ENCODE results near the gene KCNT1.

The KCNT1 gene

GRCh38 chr9:135701067-135701958 lies 672 bp upstream of the KCNT1 start:
- no peak for DNase-seq

- DNase-seq, result no peak
These were observed 1.7 kb downstream of the KCNT1 start for GRCh38 chr9:135703726-135704125.

- DNase-seq, result no peak
These were observed 2.5 kb downstream of the KCNT1 start for GRCh38 chr9:135704483-135704882.

- no peak for DNase-seq
These were observed 3.4 kb downstream of the KCNT1 start for GRCh38 chr9:135705376-135705775.

GRCh38 chr9:135706288-135706687 lies 4.3 kb downstream of the KCNT1 start:
- DNase-seq, result no peak

- DNase-seq, result no peak
These were observed 5.5 kb downstream of the KCNT1 start for GRCh38 chr9:135707252-135708138.

GRCh38 chr9:135708164-135708563 lies 6.2 kb downstream of the KCNT1 start:
- no peak for DNase-seq

- no peak for DNase-seq
These were observed 9.4 kb downstream of the KCNT1 start for GRCh38 chr9:135711391-135711790.

- DNase-seq, result no peak
These were observed 9.9 kb downstream of the KCNT1 start for GRCh38 chr9:135711881-135712280.

GRCh38 chr9:135712613-135713295 lies 10.8 kb downstream of the KCNT1 start:
- DNase-seq, result no peak

- no peak for DNase-seq
These were observed 12.5 kb downstream of the KCNT1 start for GRCh38 chr9:135714242-135715055.

GRCh38 chr9:135715056-135715595 lies 13.1 kb downstream of the KCNT1 start:
- DNase-seq, result no peak

- DNase-seq, result no peak
These were observed 14.1 kb downstream of the KCNT1 start for GRCh38 chr9:135716045-135716444.

GRCh38 chr9:135717410-135717809 lies 15.4 kb downstream of the KCNT1 start:
- no peak for DNase-seq

- DNase-seq, result no peak
These were observed 16.6 kb downstream of the KCNT1 start for GRCh38 chr9:135718616-135719015.

GRCh38 chr9:135719472-135719871 lies 17.5 kb downstream of the KCNT1 start:
- DNase-seq, result no peak

GRCh38 chr9:135722365-135722764 lies 20.4 kb downstream of the KCNT1 start:
- no peak for DNase-seq

GRCh38 chr9:135724186-135724787 lies 22.3 kb downstream of the KCNT1 start:
- DNase-seq, result no peak

GRCh38 chr9:135726138-135726853 lies 24.3 kb downstream of the KCNT1 start:
- DNase-seq, result no peak

- DNase-seq, result no peak
These were observed 25.4 kb downstream of the KCNT1 start for GRCh38 chr9:135727257-135727875.
